Stimulated activated CD8-positive, alpha-beta memory T cell treated with anti-CD3 and anti-CD28 coated beads, Interleukin-12 subunit alpha, Interleukin-12 subunit beta, amount 100 ng/mL, for 4 hours (primary cell): ENCODE data around the gene PHF8.
A peak's percentile ranks its signal among the peaks of the same experiment; 100 is the strongest.

Experiments used
- DNase-seq: peaks from one replicate; pipeline ENCODE4 v3.0.0-alpha.2; 2020; ENCODE audit warnings: low read depth

PHF8 gene

DNA sequence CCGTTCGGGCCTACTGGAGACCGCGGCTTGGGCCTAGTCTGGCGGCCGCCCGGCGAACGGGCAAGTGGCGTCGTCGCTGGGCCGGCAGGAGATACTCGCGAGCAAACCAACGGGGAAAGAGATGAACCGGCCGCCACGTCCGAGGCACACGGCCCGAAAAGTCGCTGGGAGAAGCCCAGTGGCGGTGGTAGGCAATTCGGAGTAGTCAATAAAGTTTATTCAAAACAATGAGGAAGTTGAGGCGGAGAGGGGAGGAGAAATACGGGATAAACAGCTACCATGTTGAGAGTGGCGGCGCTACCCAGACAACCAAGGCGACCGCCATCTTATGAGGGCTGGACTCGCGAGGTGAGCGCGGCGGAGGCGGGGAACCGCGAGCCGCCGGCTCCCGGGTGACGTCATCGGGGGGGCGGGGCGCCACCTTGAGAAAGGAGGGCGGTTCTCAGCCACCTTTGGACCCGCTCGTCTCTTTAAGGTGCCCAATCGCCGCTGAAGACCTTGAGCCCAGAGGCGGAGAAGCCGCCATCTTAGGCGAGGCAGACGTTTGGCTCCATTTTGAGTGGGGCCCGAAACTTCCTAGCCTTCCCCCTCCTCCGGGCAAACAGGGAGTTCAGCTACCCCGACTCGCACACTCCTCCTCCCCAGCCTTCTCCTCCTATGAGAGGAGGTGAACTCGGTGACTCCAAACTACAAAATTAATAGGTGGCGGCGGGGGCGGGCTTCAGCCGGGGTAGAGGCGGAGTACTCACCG, at the start of gene PHF8:
PHF8 (minus strand) TSS at position 348 of the 751 bp plus-strand sequence. CDS start 1,745 bp downstream, outside the sequence.
- peak; percentile 89 for DNase-seq

DNA sequence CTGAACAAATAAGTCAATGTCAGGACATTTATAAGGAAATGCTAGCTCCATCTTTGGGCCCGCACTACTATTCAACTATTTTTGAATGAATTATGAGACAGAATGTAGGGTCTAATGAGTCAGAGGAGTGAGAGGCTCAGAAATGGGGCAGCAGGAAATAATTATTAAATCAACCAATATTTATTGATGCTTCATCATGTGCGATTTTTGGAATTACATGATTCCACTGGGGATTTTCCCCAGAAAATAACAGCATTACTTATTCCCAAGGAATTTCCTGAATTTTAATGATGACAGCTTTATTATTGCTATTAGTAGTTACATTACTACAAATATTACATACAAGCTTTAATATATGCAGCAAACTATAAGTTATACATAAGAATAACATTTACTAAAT, 49.3 kb upstream of the PHF8 start:
- no peak for DNase-seq

GRCh38 chrX:54093159-54093558, 48.9 kb upstream of the PHF8 start:
- DNase-seq = no peak

- no peak for DNase-seq
Measured at GRCh38 chrX:54090880-54091279, 46.6 kb upstream of the PHF8 start.

- no peak for DNase-seq
Measured at GRCh38 chrX:54089191-54089590, 44.9 kb upstream of the PHF8 start.

DNA sequence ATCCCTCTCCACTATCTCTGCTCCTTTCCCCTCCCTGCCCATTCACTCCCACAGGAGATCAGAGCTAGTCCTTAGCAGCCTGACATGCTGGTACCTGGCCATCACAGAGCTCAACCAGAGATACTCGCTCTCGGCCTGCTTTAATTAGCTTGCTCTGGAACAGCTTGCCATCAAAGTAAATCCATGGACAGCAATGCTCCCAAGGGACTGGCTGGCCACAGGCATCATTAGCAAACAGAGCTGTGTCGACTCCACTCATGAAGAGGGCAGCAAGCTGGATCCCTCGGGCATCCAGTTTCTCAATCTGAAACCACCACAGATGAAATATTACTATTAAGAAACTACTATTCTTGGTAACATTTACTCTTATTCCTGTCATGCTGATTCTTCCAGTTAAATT, 43.4 kb upstream of the PHF8 start:
- DNase-seq = no peak

- no peak for DNase-seq
Measured at GRCh38 chrX:54085666-54086065, 41.4 kb upstream of the PHF8 start.

DNA sequence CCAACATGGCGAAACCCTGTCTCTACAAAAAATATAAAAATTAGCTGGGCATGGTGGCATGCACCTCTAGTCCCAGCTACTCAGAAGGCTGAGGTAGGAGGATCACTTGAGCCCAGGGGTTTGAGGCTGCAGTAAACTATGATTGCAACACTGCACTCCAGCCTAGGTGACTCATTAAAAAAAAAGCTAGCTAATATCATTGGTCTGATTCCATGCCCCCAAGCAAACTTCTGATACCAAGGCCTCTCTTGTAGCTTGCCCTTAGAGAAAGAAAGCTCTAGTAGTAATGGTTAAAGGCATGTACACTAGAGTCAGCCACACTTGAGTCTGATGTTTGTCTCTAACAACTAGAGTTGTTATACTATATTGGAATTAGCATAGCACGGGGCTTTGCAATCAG, 32.6 kb upstream of the PHF8 start:
- DNase-seq = no peak

- no peak for DNase-seq
Measured at GRCh38 chrX:54074826-54075225, 30.6 kb upstream of the PHF8 start.

DNA sequence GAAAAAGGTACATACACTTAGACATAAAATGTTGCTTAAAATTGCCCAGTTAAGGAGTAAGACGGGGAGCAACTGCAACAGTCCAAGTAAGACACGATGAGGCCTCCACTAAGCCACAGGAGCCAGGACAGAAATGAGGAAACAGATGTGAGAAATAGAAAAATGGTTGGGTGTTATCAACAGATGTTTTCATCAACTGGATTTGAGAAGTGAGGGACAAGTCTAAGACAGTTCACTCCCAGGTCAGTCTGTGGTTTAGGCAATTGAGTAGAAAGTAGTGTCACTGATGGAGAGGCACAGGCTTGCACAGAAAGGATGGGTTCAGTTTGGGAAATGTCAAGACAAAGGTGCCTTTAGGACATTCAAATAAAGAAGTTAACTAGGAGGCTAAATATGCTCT, 23.5 kb upstream of the PHF8 start:
- DNase-seq = no peak

- DNase-seq = no peak
Measured at GRCh38 chrX:54066841-54067240, 22.6 kb upstream of the PHF8 start.

GRCh38 chrX:54064564-54064963, 20.3 kb upstream of the PHF8 start:
- no peak for DNase-seq

GRCh38 chrX:54063361-54063760, 19.1 kb upstream of the PHF8 start:
- no peak for DNase-seq

- no peak for DNase-seq
Measured at GRCh38 chrX:54049801-54050200, 5.5 kb upstream of the PHF8 start.

GRCh38 chrX:54048412-54048811, 4.1 kb upstream of the PHF8 start:
- no peak for DNase-seq

DNA sequence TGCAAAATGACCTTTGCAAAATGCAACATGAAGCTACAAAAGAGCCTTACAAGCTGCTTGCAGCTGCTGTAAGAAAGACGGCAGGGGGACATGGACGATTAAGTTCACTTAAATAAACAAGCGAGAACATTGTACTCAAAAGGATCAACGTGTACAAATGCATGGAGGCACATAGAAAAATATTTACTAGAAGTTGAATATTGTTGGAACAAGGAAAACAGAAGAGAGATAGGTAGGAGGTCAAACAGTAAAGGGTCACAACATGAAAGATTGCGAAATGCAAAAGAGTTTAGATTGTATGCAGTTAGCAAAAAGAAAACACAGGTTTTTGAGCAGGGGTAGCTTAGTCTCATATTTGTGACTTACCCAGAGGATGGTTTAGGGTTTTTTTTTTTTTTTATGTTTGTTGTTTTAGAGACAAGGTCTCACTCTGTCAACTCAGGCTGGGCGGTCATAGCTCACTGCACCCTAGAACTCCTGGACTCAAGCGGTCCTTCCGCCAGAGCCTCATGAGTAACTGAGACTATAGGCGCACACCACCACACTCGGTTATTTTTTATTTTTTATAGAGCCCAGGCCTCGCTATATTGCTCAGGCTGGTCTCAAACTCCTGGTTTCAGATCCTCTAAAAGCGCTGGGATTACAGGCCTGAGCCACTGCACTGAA, 1.4 kb upstream of the PHF8 start:
- no peak for DNase-seq

GRCh38 chrX:54044877-54045338, 635 bp upstream of the PHF8 start:
- DNase-seq = no peak

DNA sequence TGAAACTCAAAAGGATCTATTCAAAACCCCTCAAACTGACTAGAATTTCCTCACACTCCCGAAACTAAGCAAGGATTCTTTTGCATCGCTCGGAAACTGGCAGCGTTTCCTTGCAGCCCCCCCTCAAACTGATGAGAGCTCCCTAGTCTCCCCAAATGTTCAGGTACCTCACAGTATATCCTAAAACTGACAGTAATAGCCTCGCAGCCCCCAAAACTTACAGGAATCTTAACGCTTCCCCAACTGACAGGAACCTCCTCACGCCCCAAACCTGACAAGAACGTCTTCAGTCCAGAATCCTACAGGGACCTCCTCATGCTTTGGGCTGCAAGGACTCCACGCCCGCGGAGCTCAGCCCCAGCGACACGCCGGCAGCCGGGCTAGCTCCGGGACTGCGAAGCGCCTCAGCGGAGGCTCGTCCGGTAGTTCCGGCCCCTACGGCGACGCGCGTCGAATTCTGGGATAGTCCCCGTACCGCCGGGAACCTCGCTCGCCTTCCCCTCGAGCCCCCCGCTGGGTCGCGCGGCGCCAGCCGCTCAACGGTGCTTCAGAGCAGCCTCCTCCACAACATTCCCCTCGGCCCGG, 640 bp downstream of the PHF8 start:
- peak; percentile 22 for DNase-seq

- DNase-seq = no peak
Measured at GRCh38 chrX:54043056-54043455, 1.2 kb downstream of the PHF8 start.

GRCh38 chrX:54042609-54043021, 1.7 kb downstream of the PHF8 start:
- DNase-seq = peak; percentile 9

- no peak for DNase-seq
Measured at GRCh38 chrX:54030329-54030728, 13.9 kb downstream of the PHF8 start.

GRCh38 chrX:54029529-54030143, 14.6 kb downstream of the PHF8 start:
- no peak for DNase-seq

DNA sequence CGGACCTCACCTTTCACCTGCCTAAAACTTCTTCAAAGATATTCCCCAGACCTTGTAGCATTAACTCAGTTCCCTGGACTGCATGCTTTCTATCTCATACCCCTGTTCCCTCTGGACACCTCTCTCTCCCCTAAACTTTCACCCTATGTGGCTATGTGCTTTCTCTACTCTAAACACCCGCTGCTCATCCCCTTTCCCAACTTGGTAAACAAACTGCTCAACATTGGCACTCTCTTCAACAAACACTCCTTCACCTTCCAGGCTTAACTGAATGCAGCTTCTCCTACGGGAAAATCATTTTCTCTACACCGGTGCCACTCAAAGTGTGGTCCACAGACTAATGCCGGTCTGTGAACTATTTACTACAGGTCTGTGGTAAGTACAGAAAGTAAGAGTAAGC, 19.9 kb downstream of the PHF8 start:
- no peak for DNase-seq
